Measurements from ENCODE around the gene DNAJC17.

The DNAJC17 gene

DNA sequence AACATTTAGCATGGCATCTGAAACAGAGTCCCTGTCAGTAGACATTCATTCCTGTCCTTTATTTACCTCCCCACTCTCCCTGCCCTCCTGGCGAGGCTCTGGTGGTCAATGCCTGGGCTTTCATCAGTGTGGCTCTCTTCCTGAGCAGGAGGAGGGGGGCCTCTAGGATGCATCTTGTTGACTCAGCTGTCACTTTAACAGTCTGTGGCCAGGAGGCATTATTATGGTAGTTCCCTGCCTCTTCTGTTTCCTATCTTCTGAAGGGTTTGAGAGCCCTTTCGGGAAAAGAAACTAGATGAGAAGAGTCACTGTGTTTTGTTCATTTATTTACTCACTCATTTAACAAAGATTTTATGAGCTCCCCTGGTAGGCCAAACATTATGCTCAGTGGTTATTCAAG, 23.6 kb upstream of the DNAJC17 start:
- DNase-seq (ENCODE audit: low spot score): no peak

DNA sequence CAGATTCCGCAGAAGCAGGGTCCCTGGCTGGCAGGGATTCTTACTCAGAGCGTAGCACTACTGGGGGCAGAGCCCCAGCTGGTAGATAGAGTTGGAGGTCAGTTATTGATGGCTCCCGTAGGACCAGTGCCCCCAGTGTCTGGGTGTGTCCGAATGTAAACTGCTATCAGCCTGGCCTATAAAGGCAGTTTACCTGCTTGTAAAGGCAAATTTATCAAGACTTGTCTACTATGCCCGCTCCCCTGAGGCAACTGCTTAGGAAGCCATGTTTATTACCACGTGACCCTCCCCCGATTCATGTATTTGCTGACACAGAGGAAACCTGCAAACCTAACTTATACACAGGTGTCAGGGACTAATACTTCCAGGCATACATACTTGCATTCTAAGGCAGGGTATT, 21.8 kb upstream of the DNAJC17 start:
- no peak for DNase-seq (ENCODE audit: low spot score)

DNA sequence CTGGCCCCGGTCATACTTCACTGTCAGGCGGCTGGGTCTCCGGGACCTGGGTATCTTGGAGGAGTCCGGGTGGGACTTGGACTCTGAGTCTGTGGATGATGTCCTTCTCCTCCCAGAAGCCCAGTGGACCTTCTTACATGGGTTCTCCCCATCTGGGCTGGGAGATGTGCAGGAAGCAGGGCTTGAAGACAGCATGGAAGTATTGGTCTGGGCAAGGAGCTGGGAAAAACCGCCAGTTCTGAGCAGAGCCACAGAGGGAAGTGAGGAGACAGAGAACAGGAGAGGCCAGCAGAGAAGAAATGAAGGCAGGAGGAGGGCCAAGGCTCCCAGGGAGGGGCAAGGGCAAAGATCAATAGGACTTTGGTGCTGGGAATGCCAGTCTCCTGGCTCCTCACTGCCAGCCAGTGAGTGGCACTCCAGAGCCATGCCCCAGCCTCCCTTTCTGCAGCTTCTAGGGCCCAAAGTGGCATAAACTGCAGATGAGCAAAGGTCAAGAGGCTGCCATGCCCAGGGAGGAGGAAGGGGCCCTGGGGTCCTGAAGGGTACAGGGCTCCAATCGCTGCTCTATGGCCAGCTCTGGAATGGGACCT, 21.3 kb upstream of the DNAJC17 start, which contains the start of gene PPP1R14D:
Gene PPP1R14D (minus strand): TSS at position 262 of the 590 bp plus-strand sequence. CDS start 67 bp downstream, at position 195.
- no peak for DNase-seq (ENCODE audit: low spot score)

DNA sequence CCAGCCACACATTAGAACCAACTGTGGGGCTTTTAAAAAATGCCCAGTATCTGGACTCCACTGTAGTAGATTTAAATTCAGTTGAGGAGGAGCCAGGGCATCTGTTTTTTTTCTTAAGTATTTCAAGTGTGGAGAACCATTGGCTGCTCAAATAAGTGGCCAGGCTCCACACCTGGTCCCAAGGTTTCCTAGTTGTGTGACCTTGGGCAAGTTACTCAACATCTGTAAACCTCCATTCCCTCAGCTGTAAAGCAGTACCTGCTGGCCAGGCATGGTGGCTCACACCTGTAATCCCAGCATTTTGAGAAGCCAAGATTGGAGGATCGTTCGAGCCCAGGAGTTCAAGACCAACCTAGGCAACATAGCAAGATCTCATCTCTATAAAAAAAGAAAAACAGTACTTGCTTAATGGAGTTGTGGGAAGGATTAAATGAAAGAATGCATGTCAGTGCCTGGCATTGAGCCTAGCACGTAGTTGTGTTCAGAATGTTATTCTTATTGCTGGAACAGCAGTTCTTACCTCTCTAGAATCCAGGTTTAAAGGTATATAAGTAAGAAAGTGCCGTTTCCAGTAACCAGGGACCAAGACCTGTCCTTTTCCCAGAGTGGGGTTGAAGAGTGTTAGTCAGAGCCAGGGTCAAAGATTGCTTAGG, 19.3 kb upstream of the DNAJC17 start:
- DNase-seq (ENCODE audit: low spot score): no peak

DNA sequence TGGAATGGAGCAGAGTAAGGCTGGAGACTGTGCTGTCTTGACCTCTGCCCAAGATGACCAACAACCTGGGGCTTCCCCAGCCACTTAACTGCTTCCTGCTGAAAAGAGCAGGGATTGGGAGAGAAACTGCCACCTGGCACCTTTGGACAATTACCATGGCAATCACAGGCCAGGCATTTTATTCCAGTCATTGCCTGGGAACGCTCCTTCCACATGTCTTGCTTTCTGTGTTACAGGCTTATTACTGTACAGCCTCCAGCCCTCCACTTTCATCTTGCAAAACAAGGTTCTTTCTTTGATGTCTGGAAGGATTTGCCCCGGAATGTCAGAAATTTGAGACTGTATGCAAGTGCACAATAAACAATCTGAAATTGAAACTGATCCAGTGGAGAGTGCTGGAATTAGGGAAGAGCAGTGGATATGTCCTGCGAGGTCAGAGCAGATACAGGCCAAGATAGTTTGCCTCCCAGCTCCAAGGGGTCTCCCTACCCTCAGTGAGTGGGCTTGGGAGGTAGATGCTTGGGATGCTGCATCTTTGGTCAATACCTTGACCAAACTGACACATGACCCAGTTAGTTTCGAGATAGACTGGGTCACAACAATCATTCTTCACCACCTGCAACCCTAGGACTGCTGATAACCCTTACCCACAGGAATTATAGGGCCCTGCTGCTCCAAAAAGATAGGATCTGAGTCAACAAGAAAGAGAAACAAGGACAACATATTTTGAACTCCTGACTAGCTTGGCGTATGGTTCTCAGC, 18.6 kb upstream of the DNAJC17 start:
- DNase-seq (ENCODE audit: low spot score): no peak

DNA sequence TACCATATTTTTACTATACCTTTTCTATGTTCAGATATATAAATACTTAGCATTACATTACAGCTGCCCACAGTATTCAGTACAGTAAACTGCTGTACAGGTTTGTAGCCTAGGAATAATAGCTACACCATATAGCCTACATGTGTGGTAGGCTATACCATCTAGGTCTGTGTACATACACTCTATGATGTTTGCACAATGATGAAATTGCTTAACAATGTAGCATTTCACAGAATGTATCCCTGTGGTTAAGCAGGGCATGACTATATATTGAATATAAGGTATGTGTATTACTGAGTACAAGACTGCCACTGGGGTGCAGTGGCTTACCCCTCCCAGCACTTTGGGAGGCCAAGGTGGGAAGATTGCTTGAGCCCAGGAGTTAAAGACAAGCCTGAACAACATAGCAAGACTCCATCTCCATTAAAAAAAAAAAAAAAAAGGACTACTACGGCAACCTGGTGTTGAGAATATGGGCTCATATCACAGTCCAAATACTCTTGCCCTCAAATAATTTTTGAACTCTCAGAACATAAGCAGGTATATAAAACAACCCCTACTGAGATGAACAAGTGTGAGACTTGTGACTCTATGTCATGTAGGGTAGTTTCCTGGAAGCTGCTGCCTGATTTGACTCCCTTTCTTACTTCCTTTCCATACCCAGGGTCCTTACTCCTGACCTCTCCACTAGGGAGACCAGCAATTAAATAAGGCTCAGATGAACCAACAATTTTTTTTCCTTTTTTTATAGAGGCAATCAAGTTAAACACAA, 16.5 kb upstream of the DNAJC17 start:
- DNase-seq (ENCODE audit: low spot score): no peak

DNA sequence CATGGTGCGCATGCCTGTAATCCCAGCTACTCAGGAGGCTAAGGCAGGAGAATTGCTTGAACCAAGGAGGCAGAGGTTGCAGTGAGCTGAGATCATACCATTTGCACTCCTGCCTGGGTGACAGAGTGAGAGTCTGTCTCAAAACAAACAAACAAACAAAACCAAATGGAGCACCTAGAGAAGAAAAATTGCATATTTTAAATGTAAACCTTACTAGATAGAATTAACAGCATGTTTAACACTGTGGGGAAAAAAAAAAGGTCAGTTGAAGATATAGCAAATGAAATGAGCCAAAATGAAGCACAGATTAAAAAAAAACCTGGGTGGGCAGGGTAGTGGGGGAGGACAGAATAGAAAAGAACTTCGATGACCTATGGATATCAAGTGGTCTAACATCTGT, 13.9 kb upstream of the DNAJC17 start:
- DNase-seq (ENCODE audit: low spot score): no peak

DNA sequence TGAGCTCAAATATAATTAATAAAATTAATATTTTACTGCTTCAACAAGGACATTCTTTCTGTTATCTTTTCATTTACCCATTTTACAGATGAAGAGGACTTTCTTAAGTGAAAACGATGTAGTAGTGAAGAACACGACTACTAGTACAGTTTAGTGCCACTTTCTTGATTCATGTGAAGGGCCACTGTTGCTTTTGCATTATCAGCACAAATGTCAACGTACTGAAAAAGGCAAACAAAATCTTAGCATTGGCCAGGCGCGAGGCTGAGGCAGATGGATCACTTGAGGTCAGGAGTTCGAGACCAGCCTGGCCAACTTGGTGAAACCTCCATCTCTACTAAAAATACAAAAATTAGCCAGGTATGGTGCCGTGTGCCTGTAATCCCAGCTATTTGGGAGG, 11.8 kb upstream of the DNAJC17 start:
- DNase-seq (ENCODE audit: low spot score): no peak

DNA sequence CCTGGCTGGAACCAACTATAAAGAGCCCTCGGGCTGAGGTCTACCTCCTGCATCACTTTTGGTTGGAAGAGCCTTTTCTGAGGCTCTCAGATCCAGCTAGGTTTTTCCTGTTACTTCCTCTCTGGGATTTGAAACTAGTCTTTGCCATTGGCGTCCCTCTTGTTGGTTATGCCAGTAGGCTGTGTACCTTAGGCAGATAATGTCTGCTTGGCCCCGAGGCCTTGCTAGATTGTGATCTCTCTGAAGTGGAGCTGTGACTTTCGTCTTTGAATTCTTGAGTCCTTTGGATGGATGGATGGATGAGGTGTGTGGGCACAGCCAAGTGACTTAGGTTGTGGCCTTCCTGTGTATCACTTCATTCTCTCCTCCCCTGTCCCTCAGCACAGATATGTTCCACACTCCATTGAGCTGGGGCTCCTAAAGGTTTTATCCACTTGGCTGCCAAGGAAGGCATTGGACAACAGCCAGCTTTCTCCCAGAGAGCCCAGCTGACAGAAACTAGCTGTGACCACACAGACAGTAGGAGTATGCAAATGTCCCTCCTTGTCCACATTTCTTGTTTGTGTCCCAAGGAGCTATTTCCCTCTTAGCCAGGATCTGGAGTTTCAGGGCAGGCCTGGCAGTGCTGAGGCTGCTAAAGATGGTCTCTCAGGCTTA, 7.9 kb upstream of the DNAJC17 start:
- no peak for DNase-seq (ENCODE audit: low spot score)

DNA sequence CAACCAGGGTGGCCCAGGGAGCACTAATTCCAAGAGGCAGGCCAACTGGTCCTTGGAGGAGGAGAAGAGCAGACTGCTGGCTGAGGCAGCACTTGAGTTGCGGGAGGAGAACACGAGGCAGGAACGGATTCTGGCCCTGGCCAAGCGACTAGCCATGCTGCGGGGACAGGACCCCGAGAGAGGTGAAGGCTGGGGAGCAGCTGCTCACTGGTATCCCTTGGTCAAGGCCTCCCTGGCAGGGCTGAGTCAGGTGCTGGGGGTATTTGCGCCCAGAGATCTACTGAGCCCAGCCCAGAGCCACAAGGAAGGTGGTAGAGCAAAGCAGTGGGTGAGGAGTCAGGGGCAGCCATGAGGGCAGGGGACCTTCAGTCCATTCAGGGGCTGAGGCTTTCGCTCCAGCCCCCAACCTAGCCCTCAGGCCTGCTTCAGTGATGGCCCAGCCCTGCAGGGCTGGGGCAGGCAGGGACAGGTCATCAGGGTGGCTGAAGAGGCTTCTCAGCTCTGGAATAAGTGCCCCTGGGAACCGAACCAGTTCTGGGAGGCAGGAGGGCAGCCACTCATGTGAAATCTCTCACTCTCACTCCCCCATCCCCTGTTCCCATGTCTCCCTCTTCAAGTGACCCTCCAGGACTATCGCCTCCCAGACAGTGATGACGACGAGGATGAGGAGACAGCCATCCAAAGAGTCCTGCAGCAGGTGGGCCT, 5.6 kb upstream of the DNAJC17 start:
- no peak for DNase-seq (ENCODE audit: low spot score)

DNA sequence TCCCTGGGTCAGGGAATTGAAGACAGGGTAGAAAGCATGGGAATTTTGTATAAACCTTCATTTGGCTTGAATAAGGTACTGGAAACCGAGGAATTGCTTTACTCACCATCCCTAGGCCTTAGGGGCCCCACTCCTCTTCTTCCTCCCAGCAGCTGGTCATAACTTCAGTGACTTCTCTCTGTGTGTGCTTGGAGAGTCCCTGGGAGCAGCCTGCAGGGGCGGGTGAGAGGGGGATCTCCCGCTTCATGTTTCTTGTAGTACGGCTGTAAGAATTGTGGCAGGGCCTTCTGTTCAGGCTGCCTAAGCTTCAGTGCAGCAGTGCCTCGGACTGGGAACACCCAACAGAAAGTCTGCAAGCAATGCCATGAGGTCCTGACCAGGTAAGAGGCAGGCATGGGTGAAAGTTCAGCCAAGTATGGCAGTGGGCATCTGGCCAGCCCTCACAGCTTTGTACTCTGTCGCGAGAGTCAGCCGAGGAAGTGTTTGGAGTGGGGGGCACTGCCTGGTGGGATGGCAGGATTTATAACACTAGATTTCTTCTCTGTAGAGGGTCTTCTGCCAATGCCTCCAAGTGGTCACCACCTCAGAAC, 1.7 kb upstream of the DNAJC17 start:
- no peak for DNase-seq (ENCODE audit: low spot score)

DNA sequence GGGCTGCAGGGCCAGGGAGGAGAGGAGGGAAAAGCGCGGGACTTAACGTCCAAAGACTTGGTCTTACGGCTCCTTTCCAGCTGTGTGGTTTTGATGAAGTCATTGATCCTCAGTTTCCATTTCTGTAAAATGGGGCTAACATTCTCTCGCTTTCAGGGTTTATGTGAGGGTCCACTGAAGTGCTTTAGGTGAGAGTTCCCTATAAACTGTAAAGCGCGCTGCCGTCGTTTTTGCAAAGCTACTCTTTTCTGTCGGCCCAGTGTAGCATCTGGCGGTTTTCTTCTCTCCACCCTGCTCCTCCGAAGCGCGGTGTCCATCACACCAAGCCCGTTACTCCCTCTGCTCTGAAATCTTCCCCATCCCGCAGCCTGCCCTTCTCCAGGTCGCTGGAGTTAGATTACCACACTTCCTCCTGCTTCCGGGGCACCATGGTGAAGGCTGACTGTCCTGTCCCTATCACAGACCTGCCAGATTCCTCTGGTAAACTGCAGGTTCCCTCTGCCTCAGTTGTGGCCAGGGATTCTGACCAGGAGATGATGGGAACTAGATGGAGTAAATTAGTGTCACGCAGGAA, 702 bp upstream of the DNAJC17 start:
- no peak for DNase-seq (ENCODE audit: low spot score)

DNA sequence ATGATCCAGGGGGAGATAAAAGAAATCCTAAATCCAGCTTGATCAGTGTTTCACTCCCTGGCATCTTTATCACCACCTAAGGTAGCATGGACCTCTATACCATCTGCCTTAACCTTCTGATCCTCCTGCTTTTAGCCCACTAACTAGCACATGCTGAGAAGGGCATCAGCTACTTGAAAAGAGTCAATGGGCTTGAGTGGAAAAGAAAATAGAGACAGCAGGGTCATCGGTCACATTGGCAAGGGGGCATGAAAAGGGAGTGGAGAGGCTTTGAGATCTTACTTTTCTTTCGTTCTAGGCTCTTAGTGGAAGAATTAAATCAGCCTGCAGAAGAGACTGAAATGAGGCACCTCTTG, 623 bp downstream of the DNAJC17 start:
- DNase-seq (ENCODE audit: low spot score): no peak

DNA sequence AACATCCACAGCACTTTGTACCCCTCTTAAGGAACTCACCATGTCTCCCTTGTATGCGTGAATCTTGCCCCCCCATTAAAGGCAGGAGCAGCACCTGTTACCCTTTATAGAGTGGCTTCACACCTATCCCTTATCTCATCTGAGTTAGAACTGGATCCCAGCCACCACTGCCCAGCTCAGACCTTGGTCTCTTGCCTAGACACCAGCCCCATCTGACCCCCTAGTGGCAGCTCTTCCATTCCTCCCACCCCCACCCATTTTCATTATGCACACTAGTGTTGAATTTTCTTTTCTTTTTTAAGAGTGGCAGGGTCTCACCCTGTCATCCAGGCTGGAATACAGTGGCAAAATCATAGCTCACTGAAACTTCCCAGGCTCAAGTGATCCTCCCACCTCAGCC, 3.6 kb downstream of the DNAJC17 start:
- DNase-seq (ENCODE audit: low spot score): no peak

DNA sequence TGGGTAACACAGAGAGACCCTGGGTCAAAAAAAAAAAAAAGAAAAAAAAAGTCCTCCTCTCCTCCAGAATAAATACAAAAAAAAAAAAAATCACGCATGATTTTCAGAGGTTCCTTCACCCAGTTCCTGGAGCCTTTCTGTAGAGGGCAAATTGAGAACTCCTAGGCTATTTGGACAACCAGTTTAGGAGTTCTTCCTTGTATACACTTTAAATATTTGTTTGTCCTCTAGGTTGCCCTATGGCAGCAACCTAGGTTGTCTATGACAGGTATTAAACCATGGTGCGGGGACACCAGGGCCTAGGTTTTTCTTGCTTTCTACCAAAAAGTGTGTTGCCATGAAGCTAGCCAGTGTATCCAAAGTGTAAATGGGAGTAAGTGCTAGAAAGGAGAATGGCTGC, 4.2 kb downstream of the DNAJC17 start:
- DNase-seq (ENCODE audit: low spot score): no peak

DNA sequence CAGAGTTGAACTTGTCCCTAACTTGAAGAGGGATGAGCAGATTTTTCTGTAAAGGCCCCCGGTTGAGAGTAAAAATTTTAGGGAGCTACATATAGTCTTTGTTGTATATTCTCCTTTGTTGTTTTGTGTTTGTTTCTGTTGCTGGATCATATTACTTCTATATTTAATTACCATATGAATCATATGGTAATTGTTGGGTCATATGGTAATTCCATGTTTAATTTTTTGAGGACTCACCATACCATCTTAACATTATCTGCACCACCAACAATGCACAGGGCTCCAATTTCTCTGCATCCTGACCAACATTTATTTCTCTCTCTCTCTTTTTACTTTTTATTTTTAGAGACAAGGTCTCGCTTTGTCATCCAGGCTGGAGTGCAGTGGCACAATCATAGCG, 7.8 kb downstream of the DNAJC17 start:
- DNase-seq (ENCODE audit: low spot score): no peak

DNA sequence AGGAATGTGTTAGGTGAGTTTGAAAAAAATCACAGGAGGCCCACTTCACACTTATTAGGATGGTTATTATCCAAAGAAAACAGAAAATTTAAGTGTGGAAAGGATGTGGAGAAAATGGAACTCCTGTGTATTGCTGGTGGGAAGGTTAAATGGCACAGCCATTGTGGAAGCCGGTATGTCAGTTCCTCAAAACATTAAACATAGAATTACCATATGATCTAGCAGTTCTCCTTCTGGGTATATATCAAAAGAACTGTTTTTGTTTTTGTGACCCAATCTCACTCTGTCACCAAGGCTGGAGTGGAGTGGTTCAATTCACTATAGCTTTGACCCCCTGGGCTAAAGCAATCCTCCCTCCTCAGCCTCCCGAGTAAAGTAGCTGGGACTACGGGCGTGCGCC, 10.8 kb downstream of the DNAJC17 start:
- DNase-seq (ENCODE audit: low spot score): no peak

DNA sequence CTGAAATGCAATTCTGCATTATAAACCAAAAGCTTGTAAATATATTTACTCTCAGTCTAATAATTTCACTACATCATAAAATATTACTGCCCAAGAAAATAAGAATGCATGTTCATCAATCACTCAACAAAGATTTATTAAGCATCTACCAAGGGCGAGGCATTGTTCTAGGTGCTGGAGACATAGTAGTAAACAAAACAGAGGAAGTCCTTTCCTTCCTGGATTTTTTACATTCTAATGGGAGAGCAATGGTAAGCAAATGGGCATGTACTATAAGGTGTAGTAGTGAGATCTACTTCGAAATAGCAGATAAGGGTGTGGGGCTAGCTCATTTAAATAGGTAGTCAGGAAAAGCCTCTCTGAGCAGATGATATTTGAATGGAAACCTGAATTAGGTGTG, 11.2 kb downstream of the DNAJC17 start:
- DNase-seq (ENCODE audit: low spot score): no peak

DNA sequence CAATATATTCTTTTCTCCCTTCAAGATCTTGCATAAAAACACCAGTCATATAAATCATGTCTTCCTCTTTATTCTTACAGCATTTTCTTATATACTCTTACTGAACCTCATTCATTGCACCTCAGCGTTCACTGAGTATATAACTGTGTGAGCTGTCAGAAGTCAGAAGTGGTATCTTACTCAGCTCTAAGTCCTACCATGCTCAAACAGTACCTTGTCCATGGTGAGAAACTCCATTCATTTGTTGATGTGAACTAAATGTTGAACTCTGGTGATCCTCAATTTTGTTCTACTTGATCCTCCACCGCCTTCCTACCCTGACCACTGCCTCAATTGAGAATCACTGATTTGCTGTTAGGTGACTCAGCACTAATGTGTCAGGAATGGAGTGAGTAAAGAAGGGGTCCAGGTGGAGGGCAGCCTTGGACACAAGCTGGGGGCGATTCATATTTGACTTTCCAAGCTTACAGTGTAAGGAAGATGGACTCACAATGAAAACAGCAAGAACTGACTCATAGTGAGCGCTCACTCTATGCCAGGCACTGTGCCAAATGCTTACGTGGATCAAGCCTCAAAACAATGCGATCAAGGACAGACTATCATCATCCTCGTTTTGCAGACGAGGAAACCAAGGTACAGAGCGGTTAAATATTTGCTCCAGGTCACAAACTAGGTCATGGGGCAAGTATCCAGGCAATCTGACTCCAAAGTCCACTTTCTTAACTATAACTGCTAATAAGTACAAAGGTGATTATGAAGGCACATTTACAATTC, 13.9 kb downstream of the DNAJC17 start:
- DNase-seq (ENCODE audit: low spot score): no peak

DNA sequence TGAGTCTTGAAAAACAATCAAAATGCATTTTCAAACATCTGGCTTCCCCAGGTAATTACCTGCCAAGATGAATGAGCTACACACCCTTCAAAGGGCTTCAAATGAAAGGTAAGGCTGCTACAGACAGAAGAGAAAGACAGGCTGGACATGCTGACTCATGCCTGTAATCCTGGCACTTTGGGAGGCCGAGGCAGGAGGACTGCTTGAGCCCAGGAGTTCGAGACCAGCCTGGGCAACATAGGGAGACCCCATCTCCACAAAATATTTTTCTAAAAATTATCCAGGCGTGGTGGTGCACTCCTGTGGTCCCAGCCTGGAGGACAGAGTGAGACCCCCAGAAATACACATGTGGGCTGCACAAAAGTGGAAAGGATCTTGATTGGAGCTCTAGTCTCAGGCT, 14.9 kb downstream of the DNAJC17 start:
- no peak for DNase-seq (ENCODE audit: low spot score)
